ENCODE results near the gene ADNP2. TPM values are rescaled to one million over a fixed set of nuclear protein-coding genes. Genes with fewer than 3 reads are reported as not detected.

Gene ADNP2
- total RNA-seq, 4 donors from 2014 or later: 16.5 to 21.8 (median 16.8) TPM

GRCh38 chr18:80147418-80148325 is 38.6 kb downstream of the ADNP2 start:
- peak overlapping the region; percentile 39 to 63 (median 59) for H3K4me3 ChIP-seq
- no peaks in the 10 kb centered on the region for H3K36me3 ChIP-seq
- TF ChIP-seq EP300 (IDR thresholded peaks at IDR 0.05) (peak; percentile 34 to 61), POLR2A (IDR thresholded peaks at IDR 0.05) (no peak), CTCF (IDR thresholded peaks at IDR 0.05) (no peak)
- H3K27ac ChIP-seq: peak overlapping the region; percentile 5 to 67 (median 29)
- peaks cover 0 to 18% (median 2%) of the 10 kb centered on the region in 4 donors for H3K4me1 ChIP-seq
- no peaks in the 10 kb centered on the region for H3K9me3 ChIP-seq
- H3K27me3 ChIP-seq: no peaks in the 10 kb centered on the region
- DNase-seq (ENCODE audit: low spot score in 2 of 2): peak; percentile 82 to 94
- WGBS, 2 donors: 27 to 55% methylated on average over 47 of the region's 52 CpGs

DNA sequence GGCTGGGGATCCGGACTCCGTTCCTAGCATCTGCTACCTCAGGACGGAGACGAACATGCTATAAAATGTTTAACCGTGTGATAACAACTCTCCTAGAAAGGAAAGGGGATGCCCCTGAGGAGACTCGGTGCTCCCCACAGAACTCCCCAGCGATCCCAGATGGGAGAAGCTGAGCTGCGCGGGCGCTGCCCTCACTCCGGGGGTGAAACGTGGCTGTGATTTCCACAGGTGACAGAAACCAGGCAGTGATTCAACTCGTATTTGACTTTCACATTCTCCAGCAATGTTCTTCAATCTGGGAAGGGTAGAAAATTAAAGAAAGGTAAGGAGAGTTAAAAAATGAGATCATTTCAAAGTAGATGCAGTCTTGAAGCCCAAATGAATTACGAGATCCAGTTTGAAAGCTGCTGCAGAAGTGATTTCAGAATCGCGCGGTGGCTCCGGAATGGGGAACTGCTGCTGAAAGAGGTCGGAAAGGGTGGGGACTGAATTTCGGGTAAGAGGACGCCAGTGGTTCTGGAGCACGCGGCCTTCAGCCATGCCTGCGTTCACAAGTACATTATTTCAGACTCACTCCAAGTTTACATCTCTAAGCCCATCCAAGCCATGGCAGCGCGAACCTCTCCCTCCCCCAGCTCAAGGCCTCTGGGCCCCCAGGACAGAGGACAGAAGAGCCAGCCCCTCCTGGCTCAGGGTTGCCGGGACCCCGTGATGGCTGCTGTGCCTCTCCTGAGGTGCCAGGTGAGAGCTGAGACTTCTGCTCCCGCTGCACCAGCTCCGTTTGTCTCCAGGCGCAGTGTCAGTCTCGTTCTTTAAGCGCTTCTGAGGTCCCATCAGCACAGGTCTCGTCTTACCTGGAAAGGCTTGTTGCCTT is 39.5 kb downstream of the ADNP2 start:
- Histone ChIP-seq H3K36me3 (no peaks in the 10 kb centered on the region), H3K4me1 (peaks cover 0 to 18% (median 2%) of the 10 kb centered on the region in 4 donors), H3K4me3 (peak overlapping the region; percentile 39 to 63 (median 59)), H3K9me3 (no peaks in the 10 kb centered on the region), H3K27ac (peak overlapping the region in 3 of 4 donors; percentile 6 to 67 (median 34)), H3K27me3 (no peaks in the 10 kb centered on the region)
- TF ChIP-seq CTCF (IDR thresholded peaks at IDR 0.05) (no peak), POLR2A (IDR thresholded peaks at IDR 0.05) (no peak), EP300 (IDR thresholded peaks at IDR 0.05) (no peak)
- 55 to 56% methylated on average over 33 to 34 of the region's 34 CpGs for WGBS, 2 donors
- DNase-seq (ENCODE audit: low spot score in 2 of 2): no peak

DNA sequence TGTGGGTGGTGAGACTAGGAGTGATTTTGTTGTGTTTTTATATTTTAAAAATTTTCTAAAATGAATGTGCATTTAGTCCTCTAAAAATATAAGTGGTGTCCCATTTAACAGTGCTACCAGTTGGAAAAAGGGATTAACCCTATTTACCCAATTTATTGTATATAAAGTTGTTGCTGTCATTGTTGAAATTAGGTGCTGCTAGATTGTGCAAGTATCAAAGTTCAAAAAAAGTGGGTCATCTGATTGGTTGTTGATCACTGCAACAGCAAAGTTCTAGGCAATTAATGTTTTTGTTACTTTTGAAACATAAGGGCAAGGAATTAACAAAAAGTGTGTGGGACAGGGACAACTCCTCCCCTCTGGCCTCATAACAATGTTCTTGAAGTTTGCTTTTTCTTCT is 40.6 kb downstream of the ADNP2 start:
- Histone ChIP-seq H3K4me1 (peaks cover 0 to 18% (median 2%) of the 10 kb centered on the region in 4 donors), H3K27ac (no peak overlapping the region), H3K27me3 (no peaks in the 10 kb centered on the region), H3K9me3 (no peaks in the 10 kb centered on the region), H3K4me3 (no peak overlapping the region), H3K36me3 (no peaks in the 10 kb centered on the region)
- DNase-seq (ENCODE audit: low spot score in 2 of 2): no peak
- TF ChIP-seq CTCF (IDR thresholded peaks at IDR 0.05): no peak
- no peak for TF ChIP-seq EP300 (IDR thresholded peaks at IDR 0.05)
- TF ChIP-seq POLR2A (IDR thresholded peaks at IDR 0.05): no peak

DNA sequence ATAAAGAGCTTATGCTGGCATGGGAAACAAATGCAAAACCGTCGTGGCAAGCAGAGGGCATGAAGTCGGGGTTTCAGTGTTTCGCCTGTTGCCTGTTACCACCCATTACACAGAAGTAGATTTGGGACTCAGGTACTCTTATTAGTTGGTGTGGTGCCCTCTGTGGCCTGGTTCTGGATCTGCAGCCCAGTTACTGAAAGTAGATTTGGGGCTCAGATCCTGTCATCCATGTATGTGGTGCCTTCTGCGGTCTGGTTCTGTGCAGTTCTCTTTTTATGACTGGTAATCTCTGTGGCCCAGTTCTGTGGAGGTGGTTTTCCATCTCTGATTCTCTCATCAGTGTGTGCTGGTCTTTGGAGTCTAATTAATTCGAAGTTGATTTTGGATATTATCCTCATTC is 45.2 kb downstream of the ADNP2 start:
- Histone ChIP-seq H3K27me3 (no peaks in the 10 kb centered on the region), H3K36me3 (peaks cover 0 to 7% (median 0%) of the 10 kb centered on the region in 3 donors), H3K9me3 (no peaks in the 10 kb centered on the region), H3K27ac (no peak overlapping the region), H3K4me3 (no peak overlapping the region), H3K4me1 (peaks cover 0 to 4% (median 0%) of the 10 kb centered on the region in 4 donors)
- TF ChIP-seq POLR2A (IDR thresholded peaks at IDR 0.05): no peak
- peak in 3 of 5 experiments; percentile 18 to 36 (median 20) for TF ChIP-seq CTCF (IDR thresholded peaks at IDR 0.05)
- no peak for TF ChIP-seq EP300 (IDR thresholded peaks at IDR 0.05)
- no peak for DNase-seq (ENCODE audit: low spot score in 2 of 2)
- WGBS, 2 donors: 71 to 81% methylated on average over 6 of the region's 6 CpGs

All from tibial nerve (tissue), 4 donors.